Right lobe of liver (tissue), 6 donors: Measurements from ENCODE around the gene MYBPC3. TPM values are rescaled to one million over a fixed set of nuclear protein-coding genes. Genes with fewer than 3 reads are reported as not detected.

Experiments used
- ATAC-seq, 4 donors: fragments of 200-7000 bp; cut with Tn5 transposase; one replicate each; pipeline ENCODE4 v1.9.1; 2020; ENCODE audit warnings: mild to moderate bottlenecking in 4 of 4, moderate library complexity in 4 of 4
- DNase-seq, 3 donors: peaks; one replicate each; pipeline ENCODE4 v3.0.0-alpha.2; 2020
- H3K27ac ChIP-seq, 3 donors: fragments of 200-600 bp; one replicate each; pipeline ENCODE4 v1.8.0; 2022
- H3K27me3 ChIP-seq, 2 donors: fragments of 200-600 bp; one replicate each; pipeline ENCODE4 v1.8.0; 2022
- H3K36me3 ChIP-seq, 4 donors: fragments of 200-600 bp; sonication (generic) in 1 of 4; one replicate each; pipeline versions ENCODE4 v1.5.1 to v1.8.0; 2017 to 2022; ENCODE audit warnings: control low read depth in 1 of 4
- H3K4me1 ChIP-seq, 4 donors: fragments of 200-600 bp; sonication (generic) in 1 of 4; one replicate each; pipeline versions ENCODE4 v1.5.1 to v1.8.0; 2017 to 2022; ENCODE audit warnings: control low read depth in 1 of 4
- H3K4me3 ChIP-seq, 3 donors: fragments of 200-600 bp; one replicate each; pipeline ENCODE4 v1.8.0; 2022
- H3K9me3 ChIP-seq, 4 donors: fragments of 200-600 bp; sonication (generic) in 1 of 4; one replicate each; pipeline versions ENCODE4 v1.5.1 to v1.8.0; 2017 to 2022; ENCODE audit warnings: control low read depth in 1 of 4
- POLR2A ChIP-seq: fragments of 450-650 bp; IDR thresholded peaks from one replicate; pipeline ENCODE4 v1.6.1; 2017; ENCODE audit warnings: antibody characterized with exemption, mild to moderate bottlenecking
- WGBS: methylation state at CpG from one replicate; pipeline ENCODE4 v1.1.6; 2018; ENCODE audit warnings: low coverage, low lambda C conversion rate; ENCODE audit not compliant: insufficient coverage; ENCODE audit errors: missing lambda C conversion rate; 5-methylcytosine and 5-hydroxymethylcytosine counted together
- intact Hi-C, 2 donors: fragments of 100-400 bp; cut with DNase I; formaldehyde crosslinking; loops; one replicate each; pipeline versions ENCODE4 v1.11.2 to v1.14.1; 2022
- total RNA-seq, 6 experiments: library from RNA; depleted of rRNA in 2 of 6; stranded (reverse); fragments of >200 nt in 2 of 6; fragmentation: NEBNext Ultra II Directional in 3 of 6; extraction: Animal tissue kit (Norgen Biotek cat#: 25700) in 3 of 6; gene quantifications; one replicate each; pipeline versions ENCODE4 v1.1.0 to v1.2.4, GENCODE V29; 2016 to 2023
- TF ChIP-seq, protein P1 (sequence below), 4 donors: fragments of 200-600 bp in 3 of 4; fragments of 450-650 bp in 1 of 4; IDR thresholded peaks; one replicate each; pipeline versions ENCODE4 v1.5.1 to v1.8.0; 2016 to 2022; ENCODE audit warnings: antibody characterized with exemption in 4 of 4, mild to moderate bottlenecking in 2 of 4
- donor health status: DM: no; HTN: yes; CAD: no.
- donor health status: DM: no; HTN: no; CAD: no.
- donor health status: DM: no; HTN: no; CAD: no.
- donor health status: DM: no; HTN: yes; CAD: no.
- donor health status: DM: no; HTN: yes; CAD: no.

The MYBPC3 gene
- total RNA-seq, 6 experiments from 2014 or later = 0.04 to 0.24 (median 0.13) TPM; not detected in 1

DNA sequence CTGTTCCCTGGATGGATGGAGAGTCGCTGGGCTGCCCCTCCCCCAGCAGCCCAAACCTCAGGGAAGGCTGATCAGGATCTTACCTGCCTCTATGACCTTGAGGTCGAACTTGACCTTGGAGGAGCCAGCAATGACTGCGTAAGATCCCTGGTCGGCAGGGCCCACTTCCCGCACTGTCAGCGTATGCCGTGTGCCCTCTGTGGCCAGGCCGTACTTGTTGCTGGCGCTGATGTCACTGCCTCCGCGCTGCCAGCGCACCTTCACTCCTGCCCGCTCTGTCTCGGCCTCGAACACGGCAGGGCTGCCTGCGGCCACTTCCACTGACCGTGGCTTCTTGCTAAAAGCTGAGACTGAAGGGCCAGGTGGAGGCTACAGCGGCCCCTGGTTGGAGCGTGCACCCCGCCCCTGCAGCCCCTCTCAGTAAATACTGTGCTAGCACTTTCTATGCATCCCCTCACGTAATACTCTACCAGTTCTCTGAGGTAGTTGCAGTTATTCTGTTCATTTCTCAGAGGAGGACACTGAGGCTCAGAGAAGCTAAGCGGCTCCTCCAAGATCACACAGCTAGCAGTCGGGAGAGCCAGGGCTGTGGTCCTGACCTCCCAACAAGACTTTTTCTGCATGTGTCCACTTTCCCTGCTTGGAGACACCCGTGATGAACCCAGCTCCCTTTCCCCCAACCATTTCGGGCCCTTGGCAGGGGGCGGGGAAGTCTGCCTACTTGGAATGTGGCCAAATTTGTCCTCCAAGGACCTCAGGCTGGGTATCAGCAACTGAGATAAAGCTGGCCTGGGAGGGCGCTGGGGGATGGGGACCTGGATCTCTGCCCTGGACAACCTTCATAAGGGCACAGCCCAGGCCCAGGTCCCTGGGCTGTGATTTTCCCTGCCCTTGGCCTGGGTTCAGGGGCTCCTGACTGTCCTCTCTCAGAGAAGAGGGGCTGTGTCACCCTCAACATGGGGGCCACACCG, 1.1 kb downstream of the MYBPC3 start:
- Histone ChIP-seq H3K36me3 (no peaks in the 10 kb centered on the region), H3K4me1 (no peaks in the 10 kb centered on the region), H3K9me3 (no peaks in the 10 kb centered on the region), H3K27me3 (no peaks in the 10 kb centered on the region), H3K27ac (no peak overlapping the region), H3K4me3 (no peak overlapping the region)
- DNase-seq (peak in 1 of 3 donors; percentile 47), ATAC-seq (no peak)
- WGBS = 64% methylated on average over 8 of the region's 29 CpGs
- TF ChIP-seq POLR2A = no peak
- TF ChIP-seq, protein P1, sequence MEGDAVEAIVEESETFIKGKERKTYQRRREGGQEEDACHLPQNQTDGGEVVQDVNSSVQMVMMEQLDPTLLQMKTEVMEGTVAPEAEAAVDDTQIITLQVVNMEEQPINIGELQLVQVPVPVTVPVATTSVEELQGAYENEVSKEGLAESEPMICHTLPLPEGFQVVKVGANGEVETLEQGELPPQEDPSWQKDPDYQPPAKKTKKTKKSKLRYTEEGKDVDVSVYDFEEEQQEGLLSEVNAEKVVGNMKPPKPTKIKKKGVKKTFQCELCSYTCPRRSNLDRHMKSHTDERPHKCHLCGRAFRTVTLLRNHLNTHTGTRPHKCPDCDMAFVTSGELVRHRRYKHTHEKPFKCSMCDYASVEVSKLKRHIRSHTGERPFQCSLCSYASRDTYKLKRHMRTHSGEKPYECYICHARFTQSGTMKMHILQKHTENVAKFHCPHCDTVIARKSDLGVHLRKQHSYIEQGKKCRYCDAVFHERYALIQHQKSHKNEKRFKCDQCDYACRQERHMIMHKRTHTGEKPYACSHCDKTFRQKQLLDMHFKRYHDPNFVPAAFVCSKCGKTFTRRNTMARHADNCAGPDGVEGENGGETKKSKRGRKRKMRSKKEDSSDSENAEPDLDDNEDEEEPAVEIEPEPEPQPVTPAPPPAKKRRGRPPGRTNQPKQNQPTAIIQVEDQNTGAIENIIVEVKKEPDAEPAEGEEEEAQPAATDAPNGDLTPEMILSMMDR (IDR thresholded peaks at IDR 0.05) = no peak
- intact Hi-C loops = loop anchor here (5.0 to 10.0 kb wide), 2 partner anchors 87 to 169 kb away; no protein-coding TSS in a partner anchor

DNA sequence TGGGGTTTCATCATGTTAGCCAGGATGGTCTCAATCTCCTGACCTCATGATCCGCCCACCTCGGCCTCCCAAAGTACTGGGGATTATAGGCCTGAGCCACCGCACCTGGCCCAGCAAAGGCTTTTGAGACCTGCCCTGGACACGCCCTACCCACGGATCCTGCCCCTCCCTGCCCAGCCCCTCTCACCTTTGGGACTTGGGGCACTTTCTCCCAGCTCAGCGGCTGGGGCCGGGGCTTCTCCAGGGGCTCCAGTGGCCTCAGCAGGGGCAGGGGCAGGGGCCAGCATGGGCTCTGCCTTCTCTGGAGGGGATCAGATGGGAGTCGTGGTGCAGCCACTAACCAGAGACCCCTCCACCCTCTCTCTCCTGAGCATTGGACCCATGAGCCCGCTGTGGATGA, 2.2 kb downstream of the MYBPC3 start:
- ATAC-seq (no peak), DNase-seq (peak in 1 of 3 donors; percentile 44)
- WGBS = 72% methylated on average over 4 of the region's 9 CpGs
- TF ChIP-seq POLR2A = no peak
- TF ChIP-seq, protein P1 (IDR thresholded peaks at IDR 0.05) = no peak
- Histone ChIP-seq H3K4me1 (no peaks in the 10 kb centered on the region), H3K27ac (no peak overlapping the region), H3K27me3 (no peaks in the 10 kb centered on the region), H3K4me3 (no peak overlapping the region), H3K9me3 (no peaks in the 10 kb centered on the region), H3K36me3 (no peaks in the 10 kb centered on the region)
- intact Hi-C loops = loop anchor here (5.0 to 10.0 kb wide), 2 partner anchors 86 to 168 kb away; no protein-coding TSS in a partner anchor

DNA sequence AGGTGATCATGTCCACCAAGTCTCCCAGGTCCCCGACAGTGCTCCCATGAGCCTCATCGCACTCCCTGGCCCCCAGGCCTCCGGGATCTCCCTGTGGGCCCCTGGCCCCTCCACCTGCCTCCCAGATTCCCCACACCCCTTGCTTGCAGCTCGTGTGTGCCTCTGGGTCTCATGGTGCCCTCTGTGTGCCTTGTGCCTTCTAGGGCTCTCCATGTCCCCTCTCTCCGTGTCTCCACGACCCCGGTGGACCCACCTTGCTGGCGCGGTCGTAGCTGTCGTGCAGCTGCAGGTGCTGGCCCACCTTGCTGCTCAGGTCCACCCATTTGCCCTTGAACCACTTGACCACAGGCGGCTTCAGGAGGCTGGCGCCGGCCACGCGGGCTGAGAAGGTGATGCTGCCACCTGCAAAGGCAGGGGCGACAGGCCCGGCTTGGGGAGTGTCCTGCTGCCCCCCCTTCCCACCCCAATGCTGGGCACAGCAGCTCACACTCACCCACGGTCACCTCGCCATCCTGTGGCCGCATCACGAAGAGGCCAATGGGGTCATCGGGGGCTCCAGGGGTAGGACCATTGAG, 2.9 kb downstream of the MYBPC3 start:
- ATAC-seq (no peak), DNase-seq (peak in 1 of 3 donors; percentile 46)
- H3K4me3 ChIP-seq = no peak overlapping the region
- H3K4me1 ChIP-seq = no peaks in the 10 kb centered on the region
- no peaks in the 10 kb centered on the region for H3K9me3 ChIP-seq
- TF ChIP-seq, protein P1 (IDR thresholded peaks at IDR 0.05) = no peak
- TF ChIP-seq POLR2A = no peak
- H3K36me3 ChIP-seq = no peaks in the 10 kb centered on the region
- H3K27me3 ChIP-seq = no peaks in the 10 kb centered on the region
- H3K27ac ChIP-seq = no peak overlapping the region
- intact Hi-C loops = loop anchor here (5.0 to 10.0 kb wide), 4 partner anchors 75 to 455 kb away; partner anchors contain the start of gene MADD (in 1 of the 2)
- WGBS = 83% methylated on average over 4 of the region's 23 CpGs

DNA sequence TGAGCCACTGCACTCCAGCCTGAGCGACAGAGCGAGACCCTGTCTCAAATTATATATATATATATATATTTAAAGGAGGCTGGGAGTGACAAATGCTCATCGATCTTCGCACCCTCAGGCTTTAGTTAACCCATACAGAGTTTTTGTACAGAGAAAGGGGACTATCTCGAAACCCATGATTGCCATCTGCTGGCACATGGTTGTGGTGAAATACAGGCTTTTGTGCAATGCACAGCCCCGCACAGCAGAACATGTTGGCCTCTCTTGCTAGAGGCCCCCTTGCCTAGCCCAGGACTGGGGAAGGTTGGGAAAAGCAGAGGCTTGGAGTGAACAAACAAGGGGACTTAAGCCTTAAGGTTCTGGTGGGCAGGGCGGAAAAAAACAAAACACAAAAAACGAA, 3.6 kb downstream of the MYBPC3 start:
- Histone ChIP-seq H3K27me3 (no peaks in the 10 kb centered on the region), H3K9me3 (no peaks in the 10 kb centered on the region), H3K27ac (no peak overlapping the region), H3K4me1 (no peaks in the 10 kb centered on the region), H3K36me3 (no peaks in the 10 kb centered on the region), H3K4me3 (no peak overlapping the region)
- DNase-seq = peak in 1 of 3 donors; percentile 44
- intact Hi-C loops = loop anchor here (10.0 kb wide), 2 partner anchors 74 to 454 kb away; partner anchors contain the start of gene MADD (in 1 of the 2)
- ATAC-seq = peak in 3 of 4 donors; percentile 39 to 61 (median 46)
- no peak for TF ChIP-seq POLR2A
- TF ChIP-seq, protein P1 (IDR thresholded peaks at IDR 0.05) = peak in 3 of 4 donors; percentile 10 to 29 (median 15)
- 51% methylated on average over 5 of the region's 8 CpGs for WGBS
